OCI-LY3 (cell line): ENCODE measurements around the gene SLC43A2.

Experiments used
- EZH2phosphoT487 ChIP-seq: fragments of 200-600 bp; shearing (Covaris generic); IDR thresholded peaks from 2 replicates; pipeline ENCODE4 v1.6.1; 2018; ENCODE audit warnings: antibody characterized with exemption, mixed run types, low read depth
- TF ChIP-seq, protein P1 (sequence below): fragments of 200-600, 300-600 bp; sonication (generic); IDR thresholded peaks from 2 replicates; pipeline ENCODE4 v1.5.1; 2014; ENCODE audit warnings: antibody characterized with exemption, low read length, low read depth

DNA sequence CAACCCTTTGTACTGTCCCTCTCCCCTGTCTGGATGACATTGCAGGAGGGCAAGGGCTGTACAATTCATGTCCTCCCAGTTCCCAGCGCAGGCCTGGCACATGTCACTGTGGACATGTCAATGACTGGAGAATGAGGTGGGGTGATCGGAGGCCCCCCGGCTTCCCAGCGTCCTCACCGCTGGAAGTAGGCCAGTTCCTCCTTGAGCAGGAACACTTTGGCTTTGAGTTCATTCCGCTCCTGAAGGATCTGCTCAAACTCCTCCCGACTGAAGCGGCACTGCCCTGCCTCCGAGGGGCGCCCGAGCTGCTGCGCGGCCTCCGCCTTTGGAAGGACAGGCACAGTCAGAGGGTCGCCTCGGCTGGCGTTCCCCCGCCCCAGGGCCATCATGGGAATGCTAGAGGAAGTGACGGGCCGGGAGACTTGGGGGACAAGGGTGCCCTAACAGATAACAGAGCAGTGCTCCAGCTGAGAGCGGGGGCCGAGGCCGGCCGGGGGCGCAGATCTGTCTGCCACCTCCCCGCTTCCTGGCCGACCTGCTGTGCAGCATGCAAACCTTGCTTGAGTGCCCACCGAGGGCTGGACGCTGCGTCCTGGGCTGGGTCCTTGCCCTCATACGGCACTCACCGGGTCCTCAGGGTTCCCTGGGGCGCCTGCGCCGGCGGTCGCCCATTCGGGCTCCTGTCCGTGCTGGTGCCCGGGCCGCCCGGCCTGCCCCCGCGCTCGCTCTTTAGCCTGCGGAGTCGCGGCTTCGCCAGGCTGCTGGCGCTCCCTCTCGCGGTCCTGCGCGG lies 19.7 kb upstream of the SLC43A2 start:
- TF ChIP-seq, protein P1, sequence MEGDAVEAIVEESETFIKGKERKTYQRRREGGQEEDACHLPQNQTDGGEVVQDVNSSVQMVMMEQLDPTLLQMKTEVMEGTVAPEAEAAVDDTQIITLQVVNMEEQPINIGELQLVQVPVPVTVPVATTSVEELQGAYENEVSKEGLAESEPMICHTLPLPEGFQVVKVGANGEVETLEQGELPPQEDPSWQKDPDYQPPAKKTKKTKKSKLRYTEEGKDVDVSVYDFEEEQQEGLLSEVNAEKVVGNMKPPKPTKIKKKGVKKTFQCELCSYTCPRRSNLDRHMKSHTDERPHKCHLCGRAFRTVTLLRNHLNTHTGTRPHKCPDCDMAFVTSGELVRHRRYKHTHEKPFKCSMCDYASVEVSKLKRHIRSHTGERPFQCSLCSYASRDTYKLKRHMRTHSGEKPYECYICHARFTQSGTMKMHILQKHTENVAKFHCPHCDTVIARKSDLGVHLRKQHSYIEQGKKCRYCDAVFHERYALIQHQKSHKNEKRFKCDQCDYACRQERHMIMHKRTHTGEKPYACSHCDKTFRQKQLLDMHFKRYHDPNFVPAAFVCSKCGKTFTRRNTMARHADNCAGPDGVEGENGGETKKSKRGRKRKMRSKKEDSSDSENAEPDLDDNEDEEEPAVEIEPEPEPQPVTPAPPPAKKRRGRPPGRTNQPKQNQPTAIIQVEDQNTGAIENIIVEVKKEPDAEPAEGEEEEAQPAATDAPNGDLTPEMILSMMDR: peak; percentile 61; the same call in 1 of the 2 replicates
- no peak for TF ChIP-seq EZH2phosphoT487
